ENCODE results near the gene C16orf74.

DNA sequence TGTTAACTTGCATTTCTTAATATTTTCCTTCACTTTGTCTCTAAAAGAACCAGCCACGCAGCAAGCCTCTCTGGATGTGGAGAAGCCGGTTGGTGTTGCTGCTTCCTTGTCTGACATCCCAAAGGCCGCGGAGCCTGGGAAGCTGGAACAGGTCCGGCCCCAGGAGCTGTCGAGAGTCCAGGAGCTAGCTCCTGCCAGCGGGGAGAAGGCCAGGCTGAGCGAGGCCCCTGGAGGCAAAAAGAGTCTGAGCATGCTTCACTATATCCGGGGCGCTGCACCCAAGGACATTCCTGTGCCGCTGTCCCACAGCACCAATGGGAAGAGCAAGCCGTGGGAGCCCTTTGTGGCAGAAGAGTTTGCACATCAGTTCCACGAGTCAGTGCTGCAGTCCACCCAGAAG, 85.0 kb downstream of the C16orf74 start:
- TF ChIP-seq EZH2 (IDR thresholded peaks at IDR 0.05) (no peak), POLR2AphosphoS5 (IDR thresholded peaks at IDR 0.05; ENCODE audit: borderline replicate concordance, low read depth, low read length) (no peak), FOXP2 (optimal IDR thresholded peaks at IDR 0.05; ENCODE audit: control extremely low read depth, extremely low read length, insufficient read depth) (no peak)

Measured in SK-N-MC (cell line).